ENCODE data around the gene HIVEP1. TPM values are rescaled to one million over a fixed set of nuclear protein-coding genes. Genes with fewer than 3 reads are reported as not detected.

HIVEP1 gene
- polyA plus RNA-seq, 1 of the 3 experiments (the other 2 are of a cell fraction) = 7.7 TPM

- ChIA-PET POLR2A (no interaction called here), CTCF (no interaction called here)
- Histone ChIP-seq H3K4me3 (ENCODE audit: low read depth in 2 of 2, low read length in 1 of 2) (no peak overlapping the region), H3K36me3 (replicated peaks in 1 of 2; ENCODE audit: control insufficient read depth in 1 of 2, insufficient read depth in 2 of 2, low read length in 1 of 2) (peaks cover 0 to 5% of the 10 kb centered on the region in 2 experiments), H4K20me1 (ENCODE audit: insufficient read depth) (no peaks in the 10 kb centered on the region), H3K9ac (no peak overlapping the region), H3K79me2 (ENCODE audit: insufficient read depth) (peaks cover 61% of the 10 kb centered on the region), H3K4me2 (no peak overlapping the region), H3K4me1 (ENCODE audit: control insufficient read depth in 1 of 2, insufficient read depth in 2 of 2, low read depth in 1 of 2, low read length in 1 of 2) (peaks cover 0 to 3% of the 10 kb centered on the region in 2 experiments; a peak in 1 of 4 replicates), H3K27ac (ENCODE audit: low read depth in 2 of 2, low read length in 1 of 2) (no peak overlapping the region), H2AFZ (ENCODE audit: low read depth) (no peak overlapping the region), H3K9me3 (no peaks in the 10 kb centered on the region), H3K27me3 (ENCODE audit: insufficient read depth) (no peaks in the 10 kb centered on the region), H3F3A (replicated peaks; ENCODE audit: insufficient read depth) (no peaks in the 10 kb centered on the region), H3K9me2 (no peaks in the 10 kb centered on the region)
- TF ChIP-seq, protein P1, sequence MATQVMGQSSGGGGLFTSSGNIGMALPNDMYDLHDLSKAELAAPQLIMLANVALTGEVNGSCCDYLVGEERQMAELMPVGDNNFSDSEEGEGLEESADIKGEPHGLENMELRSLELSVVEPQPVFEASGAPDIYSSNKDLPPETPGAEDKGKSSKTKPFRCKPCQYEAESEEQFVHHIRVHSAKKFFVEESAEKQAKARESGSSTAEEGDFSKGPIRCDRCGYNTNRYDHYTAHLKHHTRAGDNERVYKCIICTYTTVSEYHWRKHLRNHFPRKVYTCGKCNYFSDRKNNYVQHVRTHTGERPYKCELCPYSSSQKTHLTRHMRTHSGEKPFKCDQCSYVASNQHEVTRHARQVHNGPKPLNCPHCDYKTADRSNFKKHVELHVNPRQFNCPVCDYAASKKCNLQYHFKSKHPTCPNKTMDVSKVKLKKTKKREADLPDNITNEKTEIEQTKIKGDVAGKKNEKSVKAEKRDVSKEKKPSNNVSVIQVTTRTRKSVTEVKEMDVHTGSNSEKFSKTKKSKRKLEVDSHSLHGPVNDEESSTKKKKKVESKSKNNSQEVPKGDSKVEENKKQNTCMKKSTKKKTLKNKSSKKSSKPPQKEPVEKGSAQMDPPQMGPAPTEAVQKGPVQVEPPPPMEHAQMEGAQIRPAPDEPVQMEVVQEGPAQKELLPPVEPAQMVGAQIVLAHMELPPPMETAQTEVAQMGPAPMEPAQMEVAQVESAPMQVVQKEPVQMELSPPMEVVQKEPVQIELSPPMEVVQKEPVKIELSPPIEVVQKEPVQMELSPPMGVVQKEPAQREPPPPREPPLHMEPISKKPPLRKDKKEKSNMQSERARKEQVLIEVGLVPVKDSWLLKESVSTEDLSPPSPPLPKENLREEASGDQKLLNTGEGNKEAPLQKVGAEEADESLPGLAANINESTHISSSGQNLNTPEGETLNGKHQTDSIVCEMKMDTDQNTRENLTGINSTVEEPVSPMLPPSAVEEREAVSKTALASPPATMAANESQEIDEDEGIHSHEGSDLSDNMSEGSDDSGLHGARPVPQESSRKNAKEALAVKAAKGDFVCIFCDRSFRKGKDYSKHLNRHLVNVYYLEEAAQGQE (IDR thresholded peaks at IDR 0.05; ENCODE audit: low read depth, low read length) = no peak
- TF ChIP-seq, protein P2, sequence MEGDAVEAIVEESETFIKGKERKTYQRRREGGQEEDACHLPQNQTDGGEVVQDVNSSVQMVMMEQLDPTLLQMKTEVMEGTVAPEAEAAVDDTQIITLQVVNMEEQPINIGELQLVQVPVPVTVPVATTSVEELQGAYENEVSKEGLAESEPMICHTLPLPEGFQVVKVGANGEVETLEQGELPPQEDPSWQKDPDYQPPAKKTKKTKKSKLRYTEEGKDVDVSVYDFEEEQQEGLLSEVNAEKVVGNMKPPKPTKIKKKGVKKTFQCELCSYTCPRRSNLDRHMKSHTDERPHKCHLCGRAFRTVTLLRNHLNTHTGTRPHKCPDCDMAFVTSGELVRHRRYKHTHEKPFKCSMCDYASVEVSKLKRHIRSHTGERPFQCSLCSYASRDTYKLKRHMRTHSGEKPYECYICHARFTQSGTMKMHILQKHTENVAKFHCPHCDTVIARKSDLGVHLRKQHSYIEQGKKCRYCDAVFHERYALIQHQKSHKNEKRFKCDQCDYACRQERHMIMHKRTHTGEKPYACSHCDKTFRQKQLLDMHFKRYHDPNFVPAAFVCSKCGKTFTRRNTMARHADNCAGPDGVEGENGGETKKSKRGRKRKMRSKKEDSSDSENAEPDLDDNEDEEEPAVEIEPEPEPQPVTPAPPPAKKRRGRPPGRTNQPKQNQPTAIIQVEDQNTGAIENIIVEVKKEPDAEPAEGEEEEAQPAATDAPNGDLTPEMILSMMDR (IDR thresholded peaks at IDR 0.05) = peak; percentile 26; the same call in 1 of the 2 replicates
- WGBS (ENCODE audit: low lambda C conversion rate) = 97% methylated on average over 10 of the region's 12 CpGs
- no peak for DNase-seq
Measured at GRCh38 chr6:12039540-12040459, 27.7 kb downstream of the HIVEP1 start.

DNA sequence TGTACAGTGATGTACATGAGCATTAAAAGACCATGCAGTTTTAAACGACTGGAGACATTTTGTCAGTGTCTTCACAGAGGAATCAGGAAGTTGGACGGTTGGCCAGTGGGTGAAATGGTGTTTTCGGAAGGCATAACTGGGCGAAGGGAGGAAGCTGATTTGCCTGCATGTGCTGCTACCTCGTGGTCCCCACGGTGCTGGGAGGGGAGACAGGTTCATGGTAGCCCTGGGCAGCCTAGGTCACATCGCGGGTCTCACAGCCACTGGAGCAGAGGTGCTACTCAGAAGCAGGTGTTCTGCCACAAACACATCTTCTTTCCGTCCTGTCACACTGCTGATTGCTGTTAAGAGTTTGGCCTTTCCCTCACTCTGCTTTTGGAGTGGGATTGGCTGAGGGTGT, 35.2 kb downstream of the HIVEP1 start:
- no peak overlapping the region for H3K9ac ChIP-seq
- H3K4me1 ChIP-seq (ENCODE audit: control insufficient read depth in 1 of 2, insufficient read depth in 2 of 2, low read depth in 1 of 2, low read length in 1 of 2) = peaks cover 3 to 15% of the 10 kb centered on the region in 2 experiments; a peak in 2 of 4 replicates
- H3K4me2 ChIP-seq = no peak overlapping the region
- POLR2A ChIA-PET = no interaction called here
- WGBS (ENCODE audit: low lambda C conversion rate) = 88% methylated on average over 9 of the region's 9 CpGs
- no peaks in the 10 kb centered on the region for H3F3A ChIP-seq (replicated peaks; ENCODE audit: insufficient read depth)
- H3K27ac ChIP-seq (ENCODE audit: low read depth in 2 of 2, low read length in 1 of 2) = no peak overlapping the region
- no peak overlapping the region for H2AFZ ChIP-seq (ENCODE audit: low read depth)
- peaks cover 4% of the 10 kb centered on the region; the same call in 1 of the 2 replicates for H4K20me1 ChIP-seq (ENCODE audit: insufficient read depth)
- peaks cover 29% of the 10 kb centered on the region for H3K79me2 ChIP-seq (ENCODE audit: insufficient read depth)
- H3K9me2 ChIP-seq = no peaks in the 10 kb centered on the region
- H3K4me3 ChIP-seq (ENCODE audit: low read depth in 2 of 2, low read length in 1 of 2) = no peak overlapping the region
- CTCF ChIA-PET = interaction anchor here (0.7 to 1.0 kb wide), 2 partner anchors 154 to 347 kb away, joined by 3 read pairs; no protein-coding TSS in a partner anchor
- TF ChIP-seq GABPA (IDR thresholded peaks at IDR 0.05; ENCODE audit: low read depth) (no peak), NFIC (IDR thresholded peaks at IDR 0.05; ENCODE audit: borderline replicate concordance) (no peak), MEF2A (IDR thresholded peaks at IDR 0.05; ENCODE audit: borderline replicate concordance, low read depth) (no peak), USF2 (IDR thresholded peaks at IDR 0.05; ENCODE audit: borderline replicate concordance, low read depth, low read length) (no peak), RAD21 (IDR thresholded peaks at IDR 0.05; ENCODE audit: low read length) (no peak), MAX (IDR thresholded peaks at IDR 0.05; ENCODE audit: low read depth) (no peak), MXI1 (IDR thresholded peaks at IDR 0.05; ENCODE audit: low read depth, low read length) (no peak)
- H3K36me3 ChIP-seq (replicated peaks in 1 of 2; ENCODE audit: control insufficient read depth in 1 of 2, insufficient read depth in 2 of 2, low read length in 1 of 2) = no peaks in the 10 kb centered on the region
- H3K9me3 ChIP-seq = no peaks in the 10 kb centered on the region
- H3K27me3 ChIP-seq (ENCODE audit: insufficient read depth) = no peaks in the 10 kb centered on the region
- no peak for DNase-seq

Data from SK-N-SH (cell line).